OCI-LY1 (cell line): ENCODE results near the gene NIM1K.

Experiments
- H2AFZ ChIP-seq: fragments of 200-600 bp; sonication (generic), shearing (Covaris generic); 2 replicates; pipeline ENCODE4 v1.6.0; 2014; ENCODE audit warnings: antibody characterized with exemption, mild to moderate bottlenecking, low read length
- H3F3A ChIP-seq: fragments of 200-600 bp; sonication (generic), shearing (Covaris generic); 2 replicates; pipeline ENCODE4 v1.6.0; 2014; ENCODE audit warnings: mild to moderate bottlenecking, antibody characterized with exemption, low read length, moderate library complexity; ENCODE audit not compliant: insufficient read depth
- H3K27ac ChIP-seq: fragments of 200-600 bp; sonication (generic); 2 replicates; pipeline ENCODE4 v1.5.1; 2014; ENCODE audit warnings: low read length, mixed run types, mild to moderate bottlenecking, low read depth; ENCODE audit not compliant: poor library complexity, severe bottlenecking
- H3K27me3 ChIP-seq: fragments of 200-600 bp; sonication (generic); 2 replicates; pipeline ENCODE4 v1.6.0; 2014; ENCODE audit warnings: antibody characterized with exemption, mild to moderate bottlenecking, low read length, moderate library complexity; ENCODE audit not compliant: insufficient read depth
- H3K36me3 ChIP-seq: fragments of 200-600 bp; sonication (generic); 2 replicates; pipeline ENCODE4 v1.6.1; 2014; ENCODE audit warnings: mild to moderate bottlenecking, antibody characterized with exemption, low read length, moderate library complexity, mixed read lengths; ENCODE audit not compliant: insufficient read depth
- H3K4me1 ChIP-seq: fragments of 200-600 bp; sonication (generic); 2 replicates; pipeline ENCODE4 v1.5.1; 2014; ENCODE audit warnings: mild to moderate bottlenecking, low read length, moderate library complexity; ENCODE audit not compliant: insufficient read depth, severe bottlenecking
- H3K4me2 ChIP-seq: fragments of 200-600 bp; sonication (generic), shearing (Covaris generic); 2 replicates; pipeline ENCODE4 v1.6.1; 2014; ENCODE audit warnings: low read length
- H3K4me3 ChIP-seq: fragments of 200-600 bp; sonication (generic); 2 replicates; pipeline ENCODE4 v1.5.1; 2014; ENCODE audit warnings: low read length, low read depth, mild to moderate bottlenecking, mixed read lengths; ENCODE audit not compliant: poor library complexity, severe bottlenecking
- H3K79me2 ChIP-seq: fragments of 200-600 bp; shearing (Covaris generic); 2 replicates; pipeline ENCODE4 v1.6.1; 2016; ENCODE audit warnings: mixed run types, low read length, mixed read lengths; ENCODE audit not compliant: insufficient read depth
- H3K9ac ChIP-seq: fragments of 200-600 bp; sonication (generic), shearing (Covaris generic); 2 replicates; pipeline ENCODE4 v1.6.1; 2014; ENCODE audit warnings: mild to moderate bottlenecking, low read length, mixed read lengths
- H3K9me2 ChIP-seq: fragments of 200-600 bp; sonication (generic), shearing (Covaris generic); 2 replicates; pipeline ENCODE4 v1.6.1; 2014; ENCODE audit warnings: low read depth, mild to moderate bottlenecking, low read length, mixed read lengths
- H3K9me3 ChIP-seq: fragments of 200-600 bp; shearing (Covaris generic); 2 replicates; pipeline ENCODE4 v1.6.1; 2014; ENCODE audit warnings: low read length, mixed read lengths
- H4K20me1 ChIP-seq: fragments of 200-600 bp; sonication (generic), shearing (Covaris generic); 2 replicates; pipeline ENCODE4 v1.6.0; 2016; ENCODE audit warnings: mild to moderate bottlenecking, low read length; ENCODE audit not compliant: insufficient read depth
- CTCF ChIP-seq: fragments of 200-600 bp; sonication (generic), shearing (Covaris generic); IDR thresholded peaks from 2 replicates; pipeline ENCODE4 v1.5.1; 2017; ENCODE audit warnings: mild to moderate bottlenecking, antibody characterized with exemption, low read length, moderate library complexity, mixed read lengths
- EZH2 ChIP-seq: fragments of 200-600 bp; sonication (generic), shearing (Covaris generic); IDR thresholded peaks from 2 replicates; pipeline ENCODE4 v1.8.0; 2017; ENCODE audit warnings: borderline replicate concordance, mixed run types, mild to moderate bottlenecking, antibody characterized with exemption, low read length, moderate library complexity, mixed read lengths

NIM1K gene

GRCh38 chr5:43315263-43315662 lies 123.2 kb downstream of the NIM1K start:
- Histone ChIP-seq H3K9me2 (no peaks in the 10 kb centered on the region), H3K79me2 (peaks cover 29% of the 10 kb centered on the region), H4K20me1 (no peaks in the 10 kb centered on the region), H3K4me2 (no peak overlapping the region), H2AFZ (no peak overlapping the region), H3K27ac (no peak overlapping the region), H3F3A (no peaks in the 10 kb centered on the region), H3K36me3 (peaks cover 23% of the 10 kb centered on the region), H3K4me3 (no peak overlapping the region), H3K9ac (no peak overlapping the region), H3K4me1 (peaks cover 33% of the 10 kb centered on the region), H3K27me3 (no peaks in the 10 kb centered on the region), H3K9me3 (no peaks in the 10 kb centered on the region)
- no peak for TF ChIP-seq EZH2
- no peak for TF ChIP-seq CTCF

GRCh38 chr5:43315682-43316081 lies 123.7 kb downstream of the NIM1K start:
- H3K4me1 ChIP-seq, result peaks cover 29% of the 10 kb centered on the region
- H3K4me2 ChIP-seq, result no peak overlapping the region

GRCh38 chr5:43316421-43316820 lies 124.4 kb downstream of the NIM1K start:
- H3F3A ChIP-seq, result no peaks in the 10 kb centered on the region
- H2AFZ ChIP-seq, result no peak overlapping the region
- peaks cover 17% of the 10 kb centered on the region for H3K79me2 ChIP-seq
- H3K4me3 ChIP-seq, result no peak overlapping the region
- H4K20me1 ChIP-seq, result no peaks in the 10 kb centered on the region
- H3K9me3 ChIP-seq, result no peaks in the 10 kb centered on the region
- TF ChIP-seq EZH2, result no peak
- no peak for TF ChIP-seq CTCF
- H3K9ac ChIP-seq, result no peak overlapping the region
- H3K4me2 ChIP-seq, result no peak overlapping the region
- peaks cover 22% of the 10 kb centered on the region for H3K4me1 ChIP-seq
- no peaks in the 10 kb centered on the region for H3K9me2 ChIP-seq
- H3K27ac ChIP-seq, result no peak overlapping the region
- peaks cover 11% of the 10 kb centered on the region for H3K36me3 ChIP-seq
- no peaks in the 10 kb centered on the region for H3K27me3 ChIP-seq

More at GRCh38 chr5:43315682-43316081, 123.7 kb downstream of the NIM1K start:
- Histone ChIP-seq H3K4me3 (no peak overlapping the region), H3K9me2 (no peaks in the 10 kb centered on the region), H3K36me3 (peaks cover 19% of the 10 kb centered on the region), H2AFZ (no peak overlapping the region), H3F3A (no peaks in the 10 kb centered on the region), H3K9ac (no peak overlapping the region), H3K79me2 (peaks cover 25% of the 10 kb centered on the region), H3K27ac (no peak overlapping the region), H3K9me3 (no peaks in the 10 kb centered on the region), H3K27me3 (no peaks in the 10 kb centered on the region), H4K20me1 (no peaks in the 10 kb centered on the region)
- TF ChIP-seq EZH2 (no peak), CTCF (no peak)
